Uterus (tissue), 2 donors: ENCODE results near the gene OLFML2A.
"Not testable (repeated sequence)": the region's sequence is repeated elsewhere in the genome, so short reads cannot be mapped to it uniquely, and the experiment has no call there.

ENCODE experiments used
- POLR2A ChIP-seq, 2 donors: fragments of 450-650 bp; IDR thresholded peaks; one replicate each; pipeline ENCODE4 v1.6.1; 2016; ENCODE audit warnings: antibody characterized with exemption in 2 of 2, mild to moderate bottlenecking in 1 of 2, moderate library complexity in 1 of 2
- TF ChIP-seq, protein P1 (sequence below), 4 experiments: fragments of 200-600 bp in 2 of 4; fragments of 450-650 bp in 2 of 4; sonication (generic) in 2 of 4; IDR thresholded peaks; one replicate each; pipeline ENCODE4 v1.5.1; 2016 to 2019; ENCODE audit warnings: antibody characterized with exemption in 4 of 4, mild to moderate bottlenecking in 2 of 4, moderate library complexity in 1 of 4

DNA sequence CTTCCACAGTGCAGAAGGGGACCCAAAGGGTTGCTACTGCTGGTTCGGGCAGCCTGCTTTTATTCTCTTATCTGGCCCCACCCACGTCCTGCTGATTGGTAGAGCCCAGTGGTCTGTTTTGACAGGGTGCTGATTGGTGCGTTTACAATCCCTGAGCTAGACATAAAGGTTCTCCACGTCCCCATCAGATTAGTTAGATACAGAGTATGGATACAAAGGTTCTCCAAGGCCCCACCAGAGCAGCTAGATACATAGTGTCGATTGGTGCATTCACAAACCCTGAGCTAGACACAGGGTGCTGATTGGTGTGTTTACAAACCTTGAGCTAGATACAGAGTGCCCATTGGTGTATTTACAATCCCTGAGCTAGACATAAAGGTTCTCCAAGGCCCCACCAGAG lies 61.2 kb downstream of the OLFML2A start:
- TF ChIP-seq, protein P1, sequence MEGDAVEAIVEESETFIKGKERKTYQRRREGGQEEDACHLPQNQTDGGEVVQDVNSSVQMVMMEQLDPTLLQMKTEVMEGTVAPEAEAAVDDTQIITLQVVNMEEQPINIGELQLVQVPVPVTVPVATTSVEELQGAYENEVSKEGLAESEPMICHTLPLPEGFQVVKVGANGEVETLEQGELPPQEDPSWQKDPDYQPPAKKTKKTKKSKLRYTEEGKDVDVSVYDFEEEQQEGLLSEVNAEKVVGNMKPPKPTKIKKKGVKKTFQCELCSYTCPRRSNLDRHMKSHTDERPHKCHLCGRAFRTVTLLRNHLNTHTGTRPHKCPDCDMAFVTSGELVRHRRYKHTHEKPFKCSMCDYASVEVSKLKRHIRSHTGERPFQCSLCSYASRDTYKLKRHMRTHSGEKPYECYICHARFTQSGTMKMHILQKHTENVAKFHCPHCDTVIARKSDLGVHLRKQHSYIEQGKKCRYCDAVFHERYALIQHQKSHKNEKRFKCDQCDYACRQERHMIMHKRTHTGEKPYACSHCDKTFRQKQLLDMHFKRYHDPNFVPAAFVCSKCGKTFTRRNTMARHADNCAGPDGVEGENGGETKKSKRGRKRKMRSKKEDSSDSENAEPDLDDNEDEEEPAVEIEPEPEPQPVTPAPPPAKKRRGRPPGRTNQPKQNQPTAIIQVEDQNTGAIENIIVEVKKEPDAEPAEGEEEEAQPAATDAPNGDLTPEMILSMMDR (IDR thresholded peaks at IDR 0.05): not testable (repeated sequence)
- TF ChIP-seq POLR2A (IDR thresholded peaks at IDR 0.05): not testable (repeated sequence)
